Left lung (tissue), 10 donors: ENCODE measurements around the gene CHCHD3. TPM values are rescaled to one million over a fixed set of nuclear protein-coding genes. Genes with fewer than 3 reads are reported as not detected.

Source experiments
- ATAC-seq: fragments of 200-7000 bp; cut with Tn5 transposase; one replicate; pipeline ENCODE4 v1.9.1; 2020; ENCODE audit warnings: moderate library complexity
- DNase-seq, 4 donors: peaks; one replicate each; pipeline ENCODE4 v3.0.0-alpha.2; 2013 to 2020
- H3K27ac ChIP-seq, 2 donors: fragments of 200-600 bp; sonication (generic) in 1 of 2; one replicate each; pipeline versions ENCODE4 v1.5.0 to v1.8.0; 2020 to 2021
- H3K27me3 ChIP-seq, 2 donors: fragments of 200-600 bp; sonication (generic) in 1 of 2; one replicate each; pipeline versions ENCODE4 v1.5.0 to v1.8.0; 2020 to 2021
- H3K36me3 ChIP-seq, 2 donors: fragments of 200-600 bp; sonication (generic) in 1 of 2; one replicate each; pipeline versions ENCODE4 v1.5.0 to v1.8.0; 2020 to 2021
- H3K4me1 ChIP-seq, 2 donors: fragments of 200-600 bp; one replicate each; pipeline ENCODE4 v1.8.0; 2021
- H3K4me3 ChIP-seq, 2 donors: fragments of 200-600 bp; sonication (generic) in 1 of 2; one replicate each; pipeline versions ENCODE4 v1.5.0 to v1.8.0; 2020 to 2021; ENCODE audit warnings: mild to moderate bottlenecking in 1 of 2
- H3K9me3 ChIP-seq, 2 donors: fragments of 200-600 bp; sonication (generic) in 1 of 2; one replicate each; pipeline versions ENCODE4 v1.5.0 to v1.8.0; 2020 to 2021
- intact Hi-C, 2 donors: fragments of 100-400 bp; cut with DNase I; formaldehyde crosslinking; loops; one replicate each; pipeline versions ENCODE4 v1.11.2 to v1.14.2; 2022
- polyA plus RNA-seq, 6 donors: library from polyadenylated mRNA; unstranded; fragments of 120-200 nt; gene quantifications; one replicate each; pipeline ENCODE4 v1.2.1, GENCODE V29; 2013; ENCODE audit not compliant: insufficient read length in 6 of 6
- total RNA-seq, 2 donors: library from RNA; stranded (reverse); fragmentation: NEBNext Ultra II Directional; extraction: Animal tissue kit (Norgen Biotek cat#: 25700); gene quantifications; one replicate each; pipeline ENCODE4 v1.2.1, GENCODE V29; 2021
- TF ChIP-seq, protein P1 (sequence below), 2 donors: fragments of 200-600 bp; sonication (generic) in 1 of 2; IDR thresholded peaks; one replicate each; pipeline versions ENCODE4 v1.5.0 to v1.8.0; 2021; ENCODE audit warnings: antibody characterized with exemption in 2 of 2
- donor health status: DM: no; HTN: yes; CAD: no.
- donor health status: DM: no; HTN: no; CAD: no.

Gene CHCHD3
- total and polyA plus RNA-seq, 8 donors, result 45.4 to 58.9 (median 54.5) TPM

DNA sequence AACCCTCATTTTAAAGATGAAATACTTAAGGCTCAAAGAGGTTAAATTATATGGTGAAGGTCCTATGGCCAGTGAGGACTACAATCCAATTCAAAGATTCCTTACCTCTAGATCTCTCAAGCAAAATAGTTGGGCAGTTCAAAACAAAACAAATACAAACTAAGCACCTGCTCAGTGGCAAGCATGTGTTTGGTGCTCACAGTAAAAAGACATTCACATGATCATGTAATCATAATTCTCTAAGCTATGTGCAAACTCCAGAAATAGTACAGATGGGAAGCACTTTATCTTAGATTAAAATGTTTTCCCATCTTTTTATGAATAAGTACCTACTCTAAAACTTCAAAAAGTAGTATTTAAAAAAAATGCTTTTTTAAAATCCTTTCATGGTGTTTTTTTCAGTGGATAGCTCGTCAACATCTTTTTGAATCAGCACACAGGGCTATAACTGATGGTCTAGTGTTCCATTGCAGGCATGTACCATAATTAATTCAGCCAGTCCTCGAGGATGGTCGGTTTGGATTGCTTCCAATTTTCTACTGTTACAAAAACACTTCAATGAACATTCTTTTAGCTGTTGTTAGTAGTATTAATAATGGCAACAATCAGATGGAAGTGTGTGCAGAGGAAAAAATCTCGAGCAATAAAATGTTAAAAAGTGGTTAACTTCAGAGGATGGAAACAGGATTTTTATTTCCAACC lies 58.4 kb downstream of the CHCHD3 start:
- ATAC-seq (no peak), DNase-seq (no peak)
- H3K4me3 ChIP-seq, result no peak overlapping the region
- TF ChIP-seq, protein P1, sequence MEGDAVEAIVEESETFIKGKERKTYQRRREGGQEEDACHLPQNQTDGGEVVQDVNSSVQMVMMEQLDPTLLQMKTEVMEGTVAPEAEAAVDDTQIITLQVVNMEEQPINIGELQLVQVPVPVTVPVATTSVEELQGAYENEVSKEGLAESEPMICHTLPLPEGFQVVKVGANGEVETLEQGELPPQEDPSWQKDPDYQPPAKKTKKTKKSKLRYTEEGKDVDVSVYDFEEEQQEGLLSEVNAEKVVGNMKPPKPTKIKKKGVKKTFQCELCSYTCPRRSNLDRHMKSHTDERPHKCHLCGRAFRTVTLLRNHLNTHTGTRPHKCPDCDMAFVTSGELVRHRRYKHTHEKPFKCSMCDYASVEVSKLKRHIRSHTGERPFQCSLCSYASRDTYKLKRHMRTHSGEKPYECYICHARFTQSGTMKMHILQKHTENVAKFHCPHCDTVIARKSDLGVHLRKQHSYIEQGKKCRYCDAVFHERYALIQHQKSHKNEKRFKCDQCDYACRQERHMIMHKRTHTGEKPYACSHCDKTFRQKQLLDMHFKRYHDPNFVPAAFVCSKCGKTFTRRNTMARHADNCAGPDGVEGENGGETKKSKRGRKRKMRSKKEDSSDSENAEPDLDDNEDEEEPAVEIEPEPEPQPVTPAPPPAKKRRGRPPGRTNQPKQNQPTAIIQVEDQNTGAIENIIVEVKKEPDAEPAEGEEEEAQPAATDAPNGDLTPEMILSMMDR (IDR thresholded peaks at IDR 0.05), result no peak
- H3K9me3 ChIP-seq, result no peaks in the 10 kb centered on the region
- no peaks in the 10 kb centered on the region for H3K27me3 ChIP-seq
- H3K36me3 ChIP-seq, result peaks cover 0 to 9% of the 10 kb centered on the region in 2 donors
- intact Hi-C loops, result no loop called here
- no peak overlapping the region for H3K27ac ChIP-seq
- no peaks in the 10 kb centered on the region for H3K4me1 ChIP-seq

DNA sequence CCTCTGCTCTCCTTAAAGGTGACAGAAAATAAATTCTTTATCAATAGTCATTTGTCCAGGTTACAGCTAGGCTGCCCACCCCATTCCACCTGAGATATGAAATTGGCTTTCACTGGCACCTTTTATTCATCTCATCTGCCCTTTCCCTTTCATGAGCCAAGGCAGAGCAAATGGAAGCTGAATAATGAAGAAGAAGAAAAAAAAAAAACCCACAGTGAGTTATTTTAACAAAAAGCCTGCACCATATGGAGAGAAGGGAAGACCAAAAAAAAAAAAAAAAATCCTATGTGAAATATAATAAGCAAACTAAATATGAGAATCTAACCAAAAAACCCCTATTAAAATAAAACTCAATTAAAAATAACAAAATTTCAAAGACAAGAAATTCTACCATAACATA lies 59.2 kb downstream of the CHCHD3 start:
- DNase-seq, result no peak
- Histone ChIP-seq H3K36me3 (peaks cover 0 to 9% of the 10 kb centered on the region in 2 donors), H3K4me3 (no peak overlapping the region), H3K27me3 (no peaks in the 10 kb centered on the region), H3K4me1 (no peaks in the 10 kb centered on the region), H3K9me3 (no peaks in the 10 kb centered on the region), H3K27ac (no peak overlapping the region)
- intact Hi-C loops, result no loop called here
- no peak for ATAC-seq
- TF ChIP-seq, protein P1 (IDR thresholded peaks at IDR 0.05), result no peak

DNA sequence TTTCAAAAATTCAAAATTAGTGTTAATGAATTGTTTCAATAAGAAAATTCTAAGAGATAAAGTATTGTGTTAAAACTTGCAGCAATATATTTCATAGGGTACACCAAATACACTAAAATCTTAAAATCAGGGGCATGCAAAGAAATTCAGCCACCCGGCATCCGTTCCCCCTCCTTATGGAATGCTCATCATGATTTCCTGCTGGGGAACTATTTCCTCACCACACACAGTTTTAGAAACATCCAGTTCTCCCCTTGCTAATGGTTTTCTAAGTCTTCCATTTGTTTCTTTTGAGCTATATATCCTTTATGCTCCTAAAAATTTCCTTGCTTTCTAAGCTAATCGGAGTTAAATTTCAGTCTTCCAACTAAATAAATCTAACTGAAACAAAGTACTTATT lies 60.7 kb downstream of the CHCHD3 start:
- Histone ChIP-seq H3K27me3 (no peaks in the 10 kb centered on the region), H3K9me3 (no peaks in the 10 kb centered on the region), H3K27ac (no peak overlapping the region), H3K4me1 (no peaks in the 10 kb centered on the region), H3K4me3 (no peak overlapping the region), H3K36me3 (peaks cover 0 to 9% of the 10 kb centered on the region in 2 donors)
- no peak for ATAC-seq
- intact Hi-C loops, result no loop called here
- DNase-seq, result no peak
- TF ChIP-seq, protein P1 (IDR thresholded peaks at IDR 0.05), result no peak

DNA sequence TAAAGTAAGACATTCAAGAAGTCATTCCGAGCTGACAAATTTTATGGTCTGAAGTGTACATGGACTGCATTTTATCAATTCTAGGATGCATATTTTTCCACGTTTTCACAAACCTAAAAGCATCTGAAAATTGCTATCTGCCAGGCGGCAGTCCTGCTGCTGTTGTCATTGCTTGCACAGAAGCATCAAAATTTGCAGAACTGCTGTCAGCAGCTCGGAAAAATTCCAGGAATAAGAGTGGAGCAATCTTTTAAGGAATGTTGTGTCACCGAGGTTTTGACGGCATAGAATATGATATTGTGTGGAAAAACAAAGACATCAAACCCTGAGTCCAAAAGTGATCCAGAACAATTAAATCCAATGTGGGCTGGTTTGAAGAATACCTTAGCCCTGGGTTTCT lies 61.4 kb downstream of the CHCHD3 start:
- H3K36me3 ChIP-seq, result peaks cover 0 to 9% of the 10 kb centered on the region in 2 donors
- H3K4me1 ChIP-seq, result no peaks in the 10 kb centered on the region
- ATAC-seq (no peak), DNase-seq (no peak)
- intact Hi-C loops, result no loop called here
- H3K27me3 ChIP-seq, result no peaks in the 10 kb centered on the region
- TF ChIP-seq, protein P1 (IDR thresholded peaks at IDR 0.05), result no peak
- no peak overlapping the region for H3K27ac ChIP-seq
- H3K4me3 ChIP-seq, result no peak overlapping the region
- no peaks in the 10 kb centered on the region for H3K9me3 ChIP-seq

DNA sequence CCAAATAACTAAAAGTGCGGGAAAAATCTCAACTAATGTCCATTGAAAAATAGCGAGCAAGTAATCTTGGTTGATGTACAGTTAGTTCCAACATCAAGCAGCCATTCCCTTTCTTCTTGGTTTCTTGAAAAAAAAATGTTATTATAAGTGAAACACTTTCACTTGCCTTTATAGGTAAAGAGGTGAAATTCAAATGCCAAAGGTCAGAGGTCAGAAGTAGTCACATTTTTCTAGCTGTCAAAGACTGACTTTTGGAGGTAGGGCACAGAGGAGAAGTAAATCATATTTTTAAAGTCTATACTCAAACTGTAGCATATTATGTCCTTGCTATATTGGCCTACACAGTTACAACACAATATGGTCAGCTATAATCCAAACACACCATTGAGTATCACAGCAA lies 62.3 kb downstream of the CHCHD3 start:
- intact Hi-C loops, result no loop called here
- H3K9me3 ChIP-seq, result no peaks in the 10 kb centered on the region
- peaks cover 0 to 9% of the 10 kb centered on the region in 2 donors for H3K36me3 ChIP-seq
- H3K27ac ChIP-seq, result no peak overlapping the region
- H3K4me3 ChIP-seq, result no peak overlapping the region
- TF ChIP-seq, protein P1 (IDR thresholded peaks at IDR 0.05), result no peak
- DNase-seq, result no peak
- ATAC-seq, result no peak
- H3K4me1 ChIP-seq, result no peaks in the 10 kb centered on the region
- H3K27me3 ChIP-seq, result no peaks in the 10 kb centered on the region
